K562 (cell line): ENCODE data around the gene PCSK7. TPM values are rescaled to one million over a fixed set of nuclear protein-coding genes. Genes with fewer than 3 reads are reported as not detected.

ENCODE experiments used
- POLR2A ChIP-seq: fragments of 450-650 bp; conservative IDR thresholded peaks from 2 replicates; pipeline ENCODE4 v1.6.1; 2016
- RHOXF2B ChIP-seq: fragments of 250-450 bp; sonication (Bioruptor Pico); conservative IDR thresholded peaks from 2 replicates; pipeline ENCODE4 v1.5.1; 2021
- TSC22D4 ChIP-seq: fragments of 450-650 bp; IDR thresholded peaks from 2 replicates; pipeline ENCODE4 v1.6.1; 2016; ENCODE audit warnings: missing genetic modification characterization, missing biosample characterization, control low read depth
- polyA plus RNA-seq, 8 experiments: library from polyadenylated mRNA; depleted of rRNA in 4 of 8; stranded (reverse) in 5 of 8; unstranded in 3 of 8; fragments of >200 nt; fragmentation: Nextera tagmentation in 2 of 8; fragmentation: Illumina TruSeq in 1 of 8; extraction: Ambion mirVana in 2 of 8; extraction: Trizol in 1 of 8; gene quantifications; 2 replicates each; pipeline versions ENCODE4 v1.2.1 to v1.2.3, GENCODE V29; 2011 to 2014; ENCODE audit warnings: inconsistent platforms in 1 of 8, missing spikeins in 1 of 8
- total RNA-seq, 7 experiments: library from RNA; depleted of rRNA in 6 of 7; stranded (reverse); fragments of >200 nt in 6 of 7; fragmentation: Illumina TruSeq in 2 of 7; extraction: Trizol in 2 of 7; gene quantifications; 2 replicates each; pipeline versions ENCODE4 v1.2.1 to v1.2.3, GENCODE V29; 2011 to 2021; ENCODE audit warnings: low replicate concordance in 1 of 7
- TF ChIP-seq, protein P1 (sequence below), 2 experiments: fragments of 450-650 bp in 1 of 2; sonication (generic) in 1 of 2; formaldehyde crosslinking in 1 of 2; IDR thresholded peaks; 2 replicates each; pipeline versions ENCODE4 v1.7.1 to v1.9.0; 2016 to 2022; ENCODE audit warnings: inconsistent platforms in 1 of 2, mild to moderate bottlenecking in 1 of 2, missing genetic modification reagents in 1 of 2

The PCSK7 gene
- total and polyA plus RNA-seq, 9 of the 15 experiments (the other 6 are each of a cell fraction or from before 2014, with no cell fraction given): 3.1 to 29.2 (median 15.6) TPM

DNA sequence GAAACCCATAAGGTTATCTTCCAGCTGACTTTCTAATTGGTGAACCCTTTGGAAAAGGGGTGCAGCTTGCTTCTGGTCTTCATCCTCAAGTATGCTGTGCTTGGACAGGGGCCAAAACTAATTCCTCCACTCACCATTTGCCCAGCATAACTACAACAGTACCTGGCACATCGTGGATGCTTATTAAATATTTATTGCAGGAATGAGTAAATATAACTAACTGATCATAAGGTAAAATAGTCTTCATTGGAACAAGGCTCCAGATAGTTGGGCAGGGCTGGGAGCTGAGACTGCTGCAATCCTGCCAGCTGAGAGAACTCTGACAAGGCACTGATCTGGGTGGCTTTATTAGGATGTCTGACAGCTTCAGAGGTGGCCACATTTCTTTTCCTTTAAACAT is 55.7 kb downstream of the PCSK7 start (continued):
- TF ChIP-seq, protein P1, sequence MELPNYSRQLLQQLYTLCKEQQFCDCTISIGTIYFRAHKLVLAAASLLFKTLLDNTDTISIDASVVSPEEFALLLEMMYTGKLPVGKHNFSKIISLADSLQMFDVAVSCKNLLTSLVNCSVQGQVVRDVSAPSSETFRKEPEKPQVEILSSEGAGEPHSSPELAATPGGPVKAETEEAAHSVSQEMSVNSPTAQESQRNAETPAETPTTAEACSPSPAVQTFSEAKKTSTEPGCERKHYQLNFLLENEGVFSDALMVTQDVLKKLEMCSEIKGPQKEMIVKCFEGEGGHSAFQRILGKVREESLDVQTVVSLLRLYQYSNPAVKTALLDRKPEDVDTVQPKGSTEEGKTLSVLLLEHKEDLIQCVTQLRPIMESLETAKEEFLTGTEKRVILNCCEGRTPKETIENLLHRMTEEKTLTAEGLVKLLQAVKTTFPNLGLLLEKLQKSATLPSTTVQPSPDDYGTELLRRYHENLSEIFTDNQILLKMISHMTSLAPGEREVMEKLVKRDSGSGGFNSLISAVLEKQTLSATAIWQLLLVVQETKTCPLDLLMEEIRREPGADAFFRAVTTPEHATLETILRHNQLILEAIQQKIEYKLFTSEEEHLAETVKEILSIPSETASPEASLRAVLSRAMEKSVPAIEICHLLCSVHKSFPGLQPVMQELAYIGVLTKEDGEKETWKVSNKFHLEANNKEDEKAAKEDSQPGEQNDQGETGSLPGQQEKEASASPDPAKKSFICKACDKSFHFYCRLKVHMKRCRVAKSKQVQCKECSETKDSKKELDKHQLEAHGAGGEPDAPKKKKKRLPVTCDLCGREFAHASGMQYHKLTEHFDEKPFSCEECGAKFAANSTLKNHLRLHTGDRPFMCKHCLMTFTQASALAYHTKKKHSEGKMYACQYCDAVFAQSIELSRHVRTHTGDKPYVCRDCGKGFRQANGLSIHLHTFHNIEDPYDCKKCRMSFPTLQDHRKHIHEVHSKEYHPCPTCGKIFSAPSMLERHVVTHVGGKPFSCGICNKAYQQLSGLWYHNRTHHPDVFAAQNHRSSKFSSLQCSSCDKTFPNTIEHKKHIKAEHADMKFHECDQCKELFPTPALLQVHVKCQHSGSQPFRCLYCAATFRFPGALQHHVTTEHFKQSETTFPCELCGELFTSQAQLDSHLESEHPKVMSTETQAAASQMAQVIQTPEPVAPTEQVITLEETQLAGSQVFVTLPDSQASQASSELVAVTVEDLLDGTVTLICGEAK (IDR thresholded peaks at IDR 0.05): no peak
- TF ChIP-seq, protein P1 (CRISPR knock-in tag; IDR thresholded peaks at IDR 0.05): no peak
- no peak for TF ChIP-seq TSC22D4 (tag)
- TF ChIP-seq RHOXF2B: no peak
- TF ChIP-seq POLR2A: no peak
